Measurements from ENCODE around the gene WFS1. TPM values are rescaled to one million over a fixed set of nuclear protein-coding genes. Genes with fewer than 3 reads are reported as not detected.
A peak's percentile ranks its signal among the peaks of the same experiment; 100 is the strongest.

Gene WFS1
- polyA plus RNA-seq, 1 donor from 2014 or later: 6.4 TPM

- peaks cover 36% of the 10 kb centered on the region for H3K27me3 Mint-ChIP-seq
- no peak overlapping the region for H3K27ac Mint-ChIP-seq
- H3K4me3 Mint-ChIP-seq: no peak overlapping the region
- H3K4me1 Mint-ChIP-seq: no peaks in the 10 kb centered on the region
- H3K9me3 Mint-ChIP-seq: peaks cover 0 to 2% (median 0%) of the 10 kb centered on the region in 3 donors
- no peaks in the 10 kb centered on the region for H3K36me3 Mint-ChIP-seq
These were observed 55.5 kb downstream of the WFS1 start for GRCh38 chr4:6324999-6325787.

- H3K36me3 Mint-ChIP-seq: no peaks in the 10 kb centered on the region
- peaks cover 35% of the 10 kb centered on the region for H3K27me3 Mint-ChIP-seq
- no peak overlapping the region for H3K27ac Mint-ChIP-seq
- H3K4me3 Mint-ChIP-seq: no peak overlapping the region
- H3K9me3 Mint-ChIP-seq: no peaks in the 10 kb centered on the region
- H3K4me1 Mint-ChIP-seq: no peaks in the 10 kb centered on the region
These were observed 56.2 kb downstream of the WFS1 start for GRCh38 chr4:6325788-6326290.

GRCh38 chr4:6326312-6327060, 56.8 kb downstream of the WFS1 start:
- H3K27ac Mint-ChIP-seq: peak overlapping the region in 1 of 3 donors; percentile 67

GRCh38 chr4:6327220-6327917, 57.7 kb downstream of the WFS1 start:
- H3K27ac Mint-ChIP-seq: peak overlapping the region in 1 of 3 donors; percentile 67
- H3K27me3 Mint-ChIP-seq: peaks cover 30% of the 10 kb centered on the region
- no peak overlapping the region for H3K4me3 Mint-ChIP-seq

More at GRCh38 chr4:6326312-6327060, 56.8 kb downstream of the WFS1 start:
- Mint-ChIP-seq H3K9me3 (no peaks in the 10 kb centered on the region), H3K27me3 (peaks cover 34% of the 10 kb centered on the region), H3K4me3 (peak overlapping the region in 1 of 4 donors; percentile 18), H3K4me1 (no peaks in the 10 kb centered on the region), H3K36me3 (no peaks in the 10 kb centered on the region)

GRCh38 chr4:6328526-6328925, 58.9 kb downstream of the WFS1 start:
- peaks cover 0 to 1% (median 0%) of the 10 kb centered on the region in 3 donors for H3K4me1 Mint-ChIP-seq
- peaks cover 0 to 3% (median 0%) of the 10 kb centered on the region in 3 donors for H3K9me3 Mint-ChIP-seq
- H3K4me3 Mint-ChIP-seq: no peak overlapping the region
- H3K27me3 Mint-ChIP-seq: peaks cover 31% of the 10 kb centered on the region
- no peaks in the 10 kb centered on the region for H3K36me3 Mint-ChIP-seq
- H3K27ac Mint-ChIP-seq: no peak overlapping the region

More at GRCh38 chr4:6327220-6327917, 57.7 kb downstream of the WFS1 start:
- Mint-ChIP-seq H3K36me3 (no peaks in the 10 kb centered on the region), H3K4me1 (no peaks in the 10 kb centered on the region), H3K9me3 (no peaks in the 10 kb centered on the region)

- no peaks in the 10 kb centered on the region for H3K36me3 Mint-ChIP-seq
- H3K9me3 Mint-ChIP-seq: peaks cover 0 to 3% (median 0%) of the 10 kb centered on the region in 3 donors
- H3K27ac Mint-ChIP-seq: no peak overlapping the region
- H3K27me3 Mint-ChIP-seq: peaks cover 28% of the 10 kb centered on the region
- H3K4me1 Mint-ChIP-seq: peaks cover 0 to 1% (median 0%) of the 10 kb centered on the region in 3 donors
- no peak overlapping the region for H3K4me3 Mint-ChIP-seq
These were observed 60.1 kb downstream of the WFS1 start for GRCh38 chr4:6329478-6330383.

- Mint-ChIP-seq H3K9me3 (peaks cover 0 to 3% (median 0%) of the 10 kb centered on the region in 3 donors), H3K4me1 (peaks cover 0 to 1% (median 0%) of the 10 kb centered on the region in 3 donors), H3K36me3 (no peaks in the 10 kb centered on the region), H3K27me3 (peaks cover 32% of the 10 kb centered on the region), H3K4me3 (no peak overlapping the region), H3K27ac (no peak overlapping the region)
These were observed 60.7 kb downstream of the WFS1 start for GRCh38 chr4:6330384-6330767.

GRCh38 chr4:6331018-6331417, 61.4 kb downstream of the WFS1 start:
- H3K27ac Mint-ChIP-seq: no peak overlapping the region
- peaks cover 0 to 1% (median 0%) of the 10 kb centered on the region in 3 donors for H3K4me1 Mint-ChIP-seq
- peaks cover 29% of the 10 kb centered on the region for H3K27me3 Mint-ChIP-seq
- H3K9me3 Mint-ChIP-seq: peaks cover 0 to 3% (median 0%) of the 10 kb centered on the region in 3 donors
- no peak overlapping the region for H3K4me3 Mint-ChIP-seq
- no peaks in the 10 kb centered on the region for H3K36me3 Mint-ChIP-seq

- Mint-ChIP-seq H3K36me3 (no peaks in the 10 kb centered on the region), H3K9me3 (peaks cover 0 to 3% (median 0%) of the 10 kb centered on the region in 3 donors), H3K4me1 (peaks cover 0 to 1% (median 0%) of the 10 kb centered on the region in 3 donors), H3K27me3 (peaks cover 26% of the 10 kb centered on the region), H3K27ac (peak overlapping the region in 1 of 3 donors; percentile 27), H3K4me3 (no peak overlapping the region)
These were observed 61.8 kb downstream of the WFS1 start for GRCh38 chr4:6331468-6331867.

GRCh38 chr4:6332042-6332668, 62.5 kb downstream of the WFS1 start:
- Mint-ChIP-seq H3K27ac (peak overlapping the region in 1 of 3 donors; percentile 27), H3K27me3 (peaks cover 27% of the 10 kb centered on the region), H3K4me1 (peaks cover 0 to 3% (median 1%) of the 10 kb centered on the region in 3 donors), H3K4me3 (no peak overlapping the region), H3K9me3 (peaks cover 0 to 3% (median 0%) of the 10 kb centered on the region in 3 donors), H3K36me3 (no peaks in the 10 kb centered on the region)

GRCh38 chr4:6332669-6333050, 63.0 kb downstream of the WFS1 start:
- H3K27ac Mint-ChIP-seq: no peak overlapping the region

GRCh38 chr4:6333301-6334202, 63.9 kb downstream of the WFS1 start:
- no peak overlapping the region for H3K27ac Mint-ChIP-seq
- H3K36me3 Mint-ChIP-seq: no peaks in the 10 kb centered on the region

More at GRCh38 chr4:6332669-6333050, 63.0 kb downstream of the WFS1 start:
- peaks cover 0 to 3% (median 0%) of the 10 kb centered on the region in 3 donors for H3K9me3 Mint-ChIP-seq
- H3K4me1 Mint-ChIP-seq: peaks cover under 1 to 4% (median 3%) of the 10 kb centered on the region in 3 donors
- no peaks in the 10 kb centered on the region for H3K36me3 Mint-ChIP-seq
- H3K27me3 Mint-ChIP-seq: peaks cover 32% of the 10 kb centered on the region
- H3K4me3 Mint-ChIP-seq: no peak overlapping the region

More at GRCh38 chr4:6333301-6334202, 63.9 kb downstream of the WFS1 start:
- peaks cover 34% of the 10 kb centered on the region for H3K27me3 Mint-ChIP-seq
- no peak overlapping the region for H3K4me3 Mint-ChIP-seq
- H3K4me1 Mint-ChIP-seq: peaks cover 9 to 12% (median 9%) of the 10 kb centered on the region in 3 donors
- H3K9me3 Mint-ChIP-seq: peaks cover 0 to 3% (median 0%) of the 10 kb centered on the region in 3 donors
